Measurements from ENCODE around the gene IRAK1BP1. TPM values are rescaled to one million over a fixed set of nuclear protein-coding genes. Genes with fewer than 3 reads are reported as not detected.

Gene IRAK1BP1
- total RNA-seq, 2 donors from 2014 or later = 1.6 to 2.2 TPM

GRCh38 chr6:78947962-78948361 lies 80.6 kb downstream of the IRAK1BP1 start:
- ATAC-seq (ENCODE audit: insufficient number of reproducible peaks, low FRiP score, low read depth) (no peak), DNase-seq (ENCODE audit: low spot score) (no peak)
- H3K27me3 ChIP-seq (replicated peaks; ENCODE audit: insufficient read depth) = no peaks in the 10 kb centered on the region
- no peaks in the 10 kb centered on the region for H3K4me1 ChIP-seq (ENCODE audit: control insufficient read depth in 1 of 2, low read depth in 2 of 2)
- H3K4me3 ChIP-seq = no peak overlapping the region
- TF ChIP-seq CTCF (IDR thresholded peaks at IDR 0.05) = no peak
- H3K36me3 ChIP-seq = peaks cover 58% of the 10 kb centered on the region
- H3K27ac ChIP-seq = no peak overlapping the region
- H3K9me3 ChIP-seq = peaks cover 12% of the 10 kb centered on the region

- H3K27me3 ChIP-seq (replicated peaks; ENCODE audit: insufficient read depth) = no peaks in the 10 kb centered on the region
- ATAC-seq (ENCODE audit: insufficient number of reproducible peaks, low FRiP score, low read depth) (no peak), DNase-seq (ENCODE audit: low spot score) (no peak)
- H3K27ac ChIP-seq = no peak overlapping the region
- no peak overlapping the region for H3K4me3 ChIP-seq
- no peaks in the 10 kb centered on the region for H3K4me1 ChIP-seq (ENCODE audit: control insufficient read depth in 1 of 2, low read depth in 2 of 2)
- H3K36me3 ChIP-seq = peaks cover 60% of the 10 kb centered on the region
- H3K9me3 ChIP-seq = peaks cover 12% of the 10 kb centered on the region
- TF ChIP-seq CTCF (IDR thresholded peaks at IDR 0.05) = no peak
Observed at GRCh38 chr6:78948785-78949184, 81.4 kb downstream of the IRAK1BP1 start.

DNA sequence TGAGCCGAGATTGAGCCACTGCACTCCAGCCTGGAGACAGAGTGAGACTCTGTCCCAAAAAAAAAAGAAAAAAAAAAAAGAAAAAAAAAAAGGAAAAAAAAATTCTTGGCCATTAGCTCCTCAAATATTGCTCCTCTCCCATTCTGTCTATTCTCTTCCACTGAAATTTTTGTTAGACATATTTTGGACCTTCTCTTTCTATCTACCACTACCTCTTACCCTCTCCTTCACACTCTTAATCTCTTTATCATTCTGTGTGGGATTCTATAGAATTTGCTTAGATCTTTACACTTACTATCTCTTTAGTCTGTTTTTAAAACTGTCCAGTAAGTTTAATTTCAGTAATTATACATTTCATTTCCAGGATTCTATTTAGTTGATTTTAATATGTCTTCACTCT lies 85.0 kb downstream of the IRAK1BP1 start:
- H3K4me3 ChIP-seq = no peak overlapping the region
- H3K9me3 ChIP-seq = peaks cover 12% of the 10 kb centered on the region
- peaks cover 54% of the 10 kb centered on the region for H3K36me3 ChIP-seq
- no peaks in the 10 kb centered on the region for H3K27me3 ChIP-seq (replicated peaks; ENCODE audit: insufficient read depth)
- no peak overlapping the region for H3K27ac ChIP-seq
- ATAC-seq (ENCODE audit: insufficient number of reproducible peaks, low FRiP score, low read depth) = no peak
- H3K4me1 ChIP-seq (ENCODE audit: control insufficient read depth in 1 of 2, low read depth in 2 of 2) = no peaks in the 10 kb centered on the region
- no peak for DNase-seq (ENCODE audit: low spot score)
- no peak for TF ChIP-seq CTCF (IDR thresholded peaks at IDR 0.05)

Other genes starting within 250 kb of the IRAK1BP1 start
- 10 to 100 TPM; 25.0 to 35.6 TPM for gene PHIP, start 210.7 kb downstream of the IRAK1BP1 start, total RNA-seq